22Rv1 (cell line): ENCODE data around the gene TCF7L1.

ENCODE experiments used
- CTCF ChIP-seq: fragments of 450-650 bp; IDR thresholded peaks from 2 replicates; pipeline ENCODE4 v1.5.1; 2017; ENCODE audit warnings: mild to moderate bottlenecking
- ZFX ChIP-seq: fragments of 450-650 bp; IDR thresholded peaks from 2 replicates; pipeline ENCODE4 v1.6.1; 2017; ENCODE audit warnings: antibody characterized with exemption, borderline replicate concordance

GRCh38 chr2:85183076-85183475 lies 49.9 kb downstream of the TCF7L1 start:
- no peak for TF ChIP-seq CTCF
- no peak for TF ChIP-seq ZFX
